Common myeloid progenitor, CD34-positive (primary cell): ENCODE data around the gene DRAP1.

ENCODE experiments used
- CTCF ChIA-PET: fragments of 350-600 bp; sonication (Branson Sonifier 250); formaldehyde crosslinking; loops from one replicate; lab custom pipeline; 2021; ENCODE audit warnings: antibody characterized with exemption; lab: Charles Lee
- POLR2A ChIA-PET: fragments of 350-600 bp; sonication (Branson Sonifier 250); formaldehyde crosslinking; loops from one replicate; lab custom pipeline; 2021; ENCODE audit warnings: antibody characterized with exemption; lab: Charles Lee
- DNase-seq, 3 donors: peaks; one replicate each; pipeline versions ENCODE4 v3.0.0 to v3.0.0-alpha.2; 2013
- H3K27ac ChIP-seq, 2 experiments: 1 replicate in 1 of 2; 2 replicates in 1 of 2; pipeline ENCODE4 v1.7.0; 2013; ENCODE audit warnings: inconsistent platforms in 2 of 2, low read length in 2 of 2, mild to moderate bottlenecking in 2 of 2, low read depth in 1 of 2, moderate library complexity in 1 of 2; ENCODE audit not compliant: severe bottlenecking in 2 of 2, insufficient read depth in 1 of 2, poor library complexity in 1 of 2
- H3K27me3 ChIP-seq, 5 experiments: replicated peaks in 2 of 5; 1 replicate in 3 of 5; 2 replicates in 2 of 5; pipeline versions ENCODE4 v1.6.1 to v1.7.0; 2013; ENCODE audit warnings: low read length in 4 of 5, mild to moderate bottlenecking in 2 of 5, moderate library complexity in 2 of 5, inconsistent platforms in 1 of 5; ENCODE audit not compliant: insufficient read depth in 5 of 5, control insufficient read depth in 4 of 5
- H3K36me3 ChIP-seq, 4 experiments: 1 replicate in 2 of 4; 2 replicates in 2 of 4; pipeline versions ENCODE4 v1.6.1 to v1.7.0; 2013; ENCODE audit warnings: low read length in 3 of 4, control low read depth in 1 of 4, mild to moderate bottlenecking in 1 of 4; ENCODE audit not compliant: control insufficient read depth in 4 of 4, insufficient read depth in 4 of 4
- H3K4me1 ChIP-seq, 4 experiments: 1 replicate in 3 of 4; 2 replicates in 1 of 4; pipeline versions ENCODE4 v1.6.1 to v1.7.1; 2013; ENCODE audit warnings: low read length in 3 of 4, mild to moderate bottlenecking in 3 of 4, control low read depth in 1 of 4, inconsistent platforms in 1 of 4, moderate library complexity in 1 of 4; ENCODE audit not compliant: control insufficient read depth in 4 of 4, insufficient read depth in 4 of 4; ENCODE audit errors: control extremely low read depth in 1 of 4
- H3K4me3 ChIP-seq, 7 experiments: 1 replicate in 4 of 7; 2 replicates in 3 of 7; pipeline versions ENCODE4 v1.5.1 to v1.7.0; 2013; ENCODE audit warnings: mild to moderate bottlenecking in 7 of 7, low read length in 6 of 7, moderate library complexity in 6 of 7, inconsistent platforms in 2 of 7, low read depth in 2 of 7, control low read depth in 1 of 7; ENCODE audit not compliant: insufficient read depth in 4 of 7, control insufficient read depth in 1 of 7; ENCODE audit errors: extremely low read depth in 1 of 7
- H3K9me3 ChIP-seq, 5 experiments: 1 replicate in 4 of 5; 2 replicates in 1 of 5; pipeline versions ENCODE4 v1.6.1 to v1.7.1; 2013; ENCODE audit warnings: low read length in 4 of 5, mild to moderate bottlenecking in 2 of 5, inconsistent platforms in 1 of 5, low read depth in 1 of 5, moderate library complexity in 1 of 5; ENCODE audit not compliant: control insufficient read depth in 4 of 5, insufficient read depth in 2 of 5; ENCODE audit errors: control extremely low read depth in 1 of 5
- WGBS: methylation state at CpG from one replicate; pipeline ENCODE4 v1.1.5; 2013; ENCODE audit not compliant: insufficient coverage; 5-methylcytosine and 5-hydroxymethylcytosine counted together

DRAP1 gene

DNA sequence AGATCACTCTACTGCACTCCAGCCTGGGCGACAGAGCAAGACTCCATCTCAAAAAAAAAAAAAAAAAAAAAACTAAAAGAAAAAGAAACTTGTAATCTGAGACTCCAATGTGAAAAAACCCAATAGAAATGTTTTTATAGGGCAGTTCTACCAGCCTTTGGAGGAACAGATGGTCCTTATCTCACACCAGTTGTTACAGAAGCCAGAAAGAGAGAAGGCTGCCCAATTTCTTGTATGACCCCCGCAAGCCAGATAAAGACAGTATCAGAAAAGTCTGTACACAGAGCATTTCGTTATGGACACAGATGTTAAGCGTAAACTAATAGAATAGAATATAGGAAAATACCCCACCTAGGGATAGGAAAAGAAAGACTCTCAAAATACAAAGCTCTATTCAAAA lies 14.8 kb downstream of the DRAP1 start:
- ChIA-PET CTCF (interaction anchor here (0.6 to 3.6 kb wide), 4 partner anchors 26 to 544 kb away, joined by 3 to 34 read pairs (median 4); partner anchors contain the start of genes CCDC85B and FIBP), POLR2A (no interaction called here)
- H3K27ac ChIP-seq, result no peak overlapping the region
- H3K4me3 ChIP-seq, result no peak overlapping the region
- peak; percentile 56 to 84 (median 64) for DNase-seq
- H3K9me3 ChIP-seq, result no peaks in the 10 kb centered on the region
- no CpG with 5 or more reads among the region's 4 CpGs for WGBS
- H3K27me3 ChIP-seq, result no peaks in the 10 kb centered on the region
- H3K4me1 ChIP-seq, result peaks cover 0 to 20% (median 19%) of the 10 kb centered on the region in 4 experiments
- H3K36me3 ChIP-seq, result no peaks in the 10 kb centered on the region

DNA sequence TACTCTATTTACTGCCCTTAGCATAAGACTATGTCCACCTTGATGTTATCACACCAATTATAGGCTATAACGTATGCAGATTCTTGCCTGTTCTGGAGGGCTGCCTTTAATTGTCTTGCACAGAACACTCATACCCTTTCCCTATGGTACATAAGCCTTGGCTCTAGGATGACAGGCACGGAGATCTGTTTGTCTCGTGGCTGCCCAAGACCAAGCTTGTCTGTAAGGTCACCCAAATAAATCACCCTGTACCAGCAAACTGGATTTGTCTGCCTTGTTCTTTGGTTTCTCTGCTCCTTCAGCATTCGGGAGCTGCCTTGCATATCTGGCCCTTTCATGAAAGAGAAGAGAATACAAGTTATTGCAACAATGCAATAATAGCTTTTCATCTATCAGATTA lies 18.5 kb downstream of the DRAP1 start:
- no peaks in the 10 kb centered on the region for H3K36me3 ChIP-seq
- POLR2A ChIA-PET, result no interaction called here

DNA sequence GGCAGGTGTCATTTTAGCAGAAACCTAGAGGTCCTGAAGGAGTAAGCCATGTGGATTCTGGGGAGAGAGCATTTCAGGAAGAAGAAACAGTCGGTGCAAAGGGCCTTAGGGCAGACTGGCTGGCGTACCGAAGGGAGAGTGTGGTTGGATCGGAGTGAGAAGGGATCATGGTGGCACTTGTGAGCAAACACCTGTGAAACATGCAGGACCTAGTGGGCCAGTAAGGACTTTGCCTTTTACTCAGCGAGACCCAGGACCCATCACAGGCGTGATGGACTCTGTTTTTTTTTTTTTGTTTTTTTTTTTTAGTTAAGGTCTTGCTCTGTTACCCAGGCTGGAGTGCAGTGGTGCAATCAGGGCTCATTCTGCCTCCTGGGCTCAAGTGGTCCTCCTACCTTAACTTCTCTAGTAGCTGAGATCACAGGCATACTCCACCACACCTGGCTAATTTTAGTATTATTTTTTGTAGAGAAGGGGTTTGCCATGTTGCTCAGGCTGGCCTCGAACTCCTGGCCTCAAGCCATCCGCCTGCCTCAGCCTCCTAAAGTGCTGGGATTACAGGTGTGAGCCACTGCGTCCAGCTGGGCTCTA lies 22.6 kb downstream of the DRAP1 start:
- Histone ChIP-seq H3K27ac (no peak overlapping the region), H3K4me1 (peaks cover 0 to 18% (median 4%) of the 10 kb centered on the region in 4 experiments), H3K27me3 (no peaks in the 10 kb centered on the region), H3K9me3 (no peaks in the 10 kb centered on the region), H3K36me3 (no peaks in the 10 kb centered on the region), H3K4me3 (no peak overlapping the region)
- ChIA-PET CTCF (interaction anchor here (1.0 to 1.2 kb wide), 2 partner anchors 10 to 16 kb away, joined by 3 to 4 read pairs; no protein-coding TSS in a partner anchor), POLR2A (no interaction called here)
- 83% methylated on average over 6 of the region's 9 CpGs for WGBS
- DNase-seq, result no peak

More for the DNA sequence above, 18.5 kb downstream of the DRAP1 start:
- 58% methylated on average over 3 of the region's 4 CpGs for WGBS
- DNase-seq, result no peak
- Histone ChIP-seq H3K9me3 (no peaks in the 10 kb centered on the region), H3K27me3 (no peaks in the 10 kb centered on the region), H3K4me1 (peaks cover 0 to 18% (median 4%) of the 10 kb centered on the region in 4 experiments), H3K27ac (no peak overlapping the region), H3K4me3 (no peak overlapping the region)
- CTCF ChIA-PET, result interaction anchor here (0.9 to 1.7 kb wide), 3 partner anchors 9 to 47 kb away, joined by 5 read pairs; partner anchors contain the start of gene CCDC85B

DNA sequence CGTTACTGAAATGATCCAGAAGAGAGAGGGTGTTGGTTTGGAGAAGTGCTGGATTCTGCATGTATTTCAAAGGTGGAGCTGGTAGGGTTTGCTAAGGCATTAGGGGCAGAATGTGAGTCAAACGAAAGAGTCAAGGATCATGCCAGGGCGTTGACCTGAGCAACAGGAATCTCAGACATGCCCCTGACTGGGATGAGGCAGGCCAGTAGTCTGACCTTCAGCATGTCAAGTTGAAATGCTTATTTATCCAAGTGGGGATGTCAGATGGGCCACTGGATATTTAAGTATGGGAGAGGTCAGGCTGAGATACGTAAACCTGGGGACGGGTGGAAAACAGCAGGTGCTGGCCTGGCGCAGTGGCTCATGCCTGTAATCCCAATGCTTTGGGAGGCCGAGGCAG lies 23.3 kb downstream of the DRAP1 start:
- 95% methylated on average over 6 of the region's 7 CpGs for WGBS
- CTCF ChIA-PET, result interaction anchor here (1.0 to 1.6 kb wide), 2 partner anchors 10 to 11 kb away, joined by 4 to 6 read pairs; no protein-coding TSS in a partner anchor
- POLR2A ChIA-PET, result no interaction called here

DNA sequence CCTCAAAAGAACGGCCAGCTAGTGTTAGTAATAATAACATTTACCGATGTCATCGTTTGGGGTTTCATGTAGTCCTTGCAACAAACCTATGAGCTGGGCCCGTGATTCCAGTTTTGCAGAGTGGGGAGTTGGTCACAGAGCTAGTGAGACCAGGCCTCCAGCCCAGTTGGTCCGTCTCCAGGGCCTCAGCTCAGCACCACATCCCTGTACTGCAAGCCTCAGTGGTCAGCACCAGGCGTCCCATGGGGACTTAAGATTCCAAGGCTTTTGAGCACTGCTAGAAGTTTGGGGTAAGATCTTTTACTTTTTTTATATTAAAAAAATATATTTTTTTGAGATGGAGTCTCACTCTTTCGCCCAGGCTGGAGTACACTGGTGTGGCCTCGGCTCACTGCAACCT lies 25.0 kb downstream of the DRAP1 start:
- ChIA-PET POLR2A (no interaction called here), CTCF (interaction anchor here (0.8 to 1.6 kb wide), 3 partner anchors 9 to 16 kb away, joined by 3 to 6 read pairs (median 5); no protein-coding TSS in a partner anchor)
- Histone ChIP-seq H3K4me1 (peaks cover 0 to 18% (median 4%) of the 10 kb centered on the region in 4 experiments), H3K36me3 (no peaks in the 10 kb centered on the region), H3K27me3 (no peaks in the 10 kb centered on the region), H3K4me3 (no peak overlapping the region), H3K27ac (no peak overlapping the region), H3K9me3 (no peaks in the 10 kb centered on the region)
- DNase-seq, result no peak
- WGBS, result 100% methylated on average over 6 of the region's 8 CpGs

More for the DNA sequence above, 23.3 kb downstream of the DRAP1 start:
- Histone ChIP-seq H3K36me3 (no peaks in the 10 kb centered on the region), H3K4me3 (no peak overlapping the region), H3K27ac (no peak overlapping the region), H3K4me1 (peaks cover 0 to 18% (median 4%) of the 10 kb centered on the region in 4 experiments), H3K27me3 (no peaks in the 10 kb centered on the region), H3K9me3 (no peaks in the 10 kb centered on the region)
- DNase-seq, result no peak

DNA sequence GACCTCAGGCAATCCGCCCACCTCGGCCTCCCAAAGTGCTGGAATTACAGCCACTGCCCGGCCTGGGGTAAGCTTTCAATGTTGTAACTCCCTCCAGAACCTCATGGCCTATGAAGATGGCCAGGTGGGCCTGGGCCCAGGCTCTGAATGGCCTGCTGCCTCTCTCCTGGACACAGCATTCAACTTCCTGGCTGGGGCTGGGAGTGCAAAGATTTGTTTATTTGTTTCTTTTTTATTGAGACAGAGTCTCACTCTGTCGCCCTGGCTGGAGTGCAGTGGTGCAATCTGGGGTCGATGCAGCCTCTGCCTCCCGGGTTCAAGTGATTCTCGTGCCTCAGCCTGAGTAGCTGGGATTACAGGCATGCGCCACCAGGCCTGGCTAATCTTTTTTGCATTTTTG lies 25.5 kb downstream of the DRAP1 start:
- H3K4me1 ChIP-seq, result peaks cover 0 to 18% (median 4%) of the 10 kb centered on the region in 4 experiments
- no peak overlapping the region for H3K4me3 ChIP-seq
- no peak for DNase-seq
- no peaks in the 10 kb centered on the region for H3K27me3 ChIP-seq
- no peaks in the 10 kb centered on the region for H3K36me3 ChIP-seq
- CTCF ChIA-PET, result interaction anchor here (1.4 kb wide), 1 partner anchor 13 kb away, joined by 5 read pairs; no protein-coding TSS in a partner anchor
- H3K9me3 ChIP-seq, result no peaks in the 10 kb centered on the region
- POLR2A ChIA-PET, result no interaction called here
- H3K27ac ChIP-seq, result no peak overlapping the region
- 97% methylated on average over 4 of the region's 8 CpGs for WGBS

DNA sequence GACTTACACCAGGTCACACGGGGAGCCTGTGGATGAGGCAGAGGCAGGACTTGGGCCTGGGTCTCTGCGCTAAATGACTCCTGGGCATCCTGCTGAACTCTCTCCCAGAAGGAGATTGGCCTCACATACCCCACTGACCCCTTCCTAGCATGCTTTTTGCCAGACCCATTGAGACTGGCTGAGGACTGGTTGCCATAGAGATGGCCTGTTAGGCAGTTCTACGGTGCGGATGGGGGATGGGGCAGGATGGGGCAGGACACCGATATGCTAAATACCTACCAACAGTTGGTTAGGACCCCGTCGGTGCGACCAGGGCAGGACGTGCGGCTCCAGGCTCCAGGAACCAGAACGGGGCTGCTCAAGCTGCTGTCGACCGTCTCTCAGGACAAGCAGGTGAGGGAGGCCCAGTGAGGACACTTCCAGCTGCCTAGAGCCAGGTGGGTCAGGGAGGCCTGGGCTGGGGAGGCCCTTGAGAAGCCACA lies 26.2 kb downstream of the DRAP1 start, which contains the start of gene TSGA10IP:
Gene TSGA10IP, plus strand, starts transcription at position 51 of the 482 bp plus-strand sequence. Its CDS starts 196 bp downstream, at position 247.
- CTCF ChIA-PET, result no interaction called here
- WGBS, result 94% methylated on average over 13 of the region's 13 CpGs
- no peak within 1 kb of the TSS for H3K4me3 ChIP-seq
- no peaks in the 10 kb centered on the region for H3K36me3 ChIP-seq
- H3K4me1 ChIP-seq, result peaks cover 0 to 18% (median 4%) of the 10 kb centered on the region in 4 experiments
- POLR2A ChIA-PET, result no interaction called here
- no peaks in the 10 kb centered on the region for H3K27me3 ChIP-seq
- H3K27ac ChIP-seq, result no peak within 1 kb of the TSS
- DNase-seq, result no peak
- H3K9me3 ChIP-seq, result no peaks in the 10 kb centered on the region
